H1 (cell line): Measurements from ENCODE around the gene SREK1IP1. TPM values are rescaled to one million over a fixed set of nuclear protein-coding genes. Genes with fewer than 3 reads are reported as not detected.
"Not testable (repeated sequence)": the region's sequence is repeated elsewhere in the genome, so short reads cannot be mapped to it uniquely, and the experiment has no call there.

ENCODE experiments used
- CTCF ChIA-PET: fragments of 300-600 bp; sonication (Branson Sonifier 250); formaldehyde crosslinking; loops from one replicate; lab custom pipeline; 2021; ENCODE audit not compliant: partially characterized antibody; lab: Charles Lee
- POLR2A ChIA-PET: fragments of 300-600 bp; sonication (Branson Sonifier 250); formaldehyde crosslinking; loops from one replicate; lab custom pipeline; 2021; ENCODE audit warnings: inconsistent platforms; ENCODE audit not compliant: partially characterized antibody; lab: Charles Lee
- DNase-seq, 2 experiments: peaks; one replicate each; pipeline versions ENCODE4 v3.0.0 to v3.0.0-alpha.2; 2010 to 2022; ENCODE audit warnings: low spot score in 2 of 2, low read depth in 1 of 2, mixed read lengths in 1 of 2
- FAIRE-seq: peaks from 2 replicates; lab custom pipeline; 2011; peaks lifted over from hg19 to GRCh38; lab: Jason Lieb, UNC
- H2AFZ ChIP-seq: 2 replicates; pipeline ENCODE4 v1.8.1; 2012; ENCODE audit warnings: low read length, inconsistent platforms
- H2AK5ac ChIP-seq: 2 replicates; pipeline ENCODE4 v1.6.1; 2013; ENCODE audit warnings: low read depth, low read length
- H2BK120ac ChIP-seq: replicated peaks from 2 replicates; pipeline ENCODE3; 2013; ENCODE audit warnings: low read depth, low read length, inconsistent platforms
- H2BK12ac ChIP-seq: 2 replicates; pipeline ENCODE4 v1.6.1; 2013; ENCODE audit warnings: low read depth, low read length
- H2BK15ac ChIP-seq: 2 replicates; pipeline ENCODE4 v1.6.1; 2013; ENCODE audit warnings: low read length
- H2BK20ac ChIP-seq: 2 replicates; pipeline ENCODE4 v1.6.1; 2013; ENCODE audit warnings: low read length
- H2BK5ac ChIP-seq: 2 replicates; pipeline ENCODE4 v1.6.1; 2013; ENCODE audit warnings: low read depth, low read length
- H3K14ac ChIP-seq: 2 replicates; pipeline ENCODE4 v1.6.1; 2013; ENCODE audit warnings: inconsistent platforms; ENCODE audit not compliant: insufficient read length
- H3K18ac ChIP-seq: 2 replicates; pipeline ENCODE4 v1.6.1; 2013; ENCODE audit warnings: low read length; ENCODE audit errors: extremely low read depth
- H3K23ac ChIP-seq: 2 replicates; pipeline ENCODE4 v1.6.1; 2013; ENCODE audit warnings: inconsistent platforms; ENCODE audit not compliant: insufficient read length
- H3K23me2 ChIP-seq: 2 replicates; pipeline ENCODE4 v1.6.1; 2013; ENCODE audit warnings: low read depth, low read length
- H3K27ac ChIP-seq: 2 replicates; pipeline ENCODE4 v1.6.1; 2011; ENCODE audit warnings: low read depth, low read length, inconsistent platforms
- H3K27me3 ChIP-seq, 4 experiments: replicated peaks in 1 of 4; 1 replicate in 1 of 4; 2 replicates in 3 of 4; pipeline versions ENCODE4 v1.6.1 to v1.8.1; 2011 to 2013; ENCODE audit warnings: low read length in 3 of 4, mild to moderate bottlenecking in 3 of 4, inconsistent platforms in 2 of 4, mixed read lengths in 2 of 4, moderate library complexity in 1 of 4; ENCODE audit not compliant: control insufficient read depth in 3 of 4, insufficient read depth in 3 of 4; ENCODE audit errors: extremely low read depth in 1 of 4
- H3K36me3 ChIP-seq, 4 experiments: 2 replicates each; pipeline versions ENCODE4 v1.6.1 to v1.8.1; 2011 to 2013; ENCODE audit warnings: mild to moderate bottlenecking in 4 of 4, low read length in 3 of 4, moderate library complexity in 2 of 4, control low read depth in 1 of 4, inconsistent platforms in 1 of 4; ENCODE audit not compliant: insufficient read depth in 4 of 4, control insufficient read depth in 2 of 4
- H3K4ac ChIP-seq: replicated peaks from 2 replicates; pipeline ENCODE3; 2013; ENCODE audit warnings: low read length, low read depth, mixed read lengths, inconsistent platforms; ENCODE audit not compliant: insufficient read length
- H3K4me1 ChIP-seq, 4 experiments: replicated peaks in 1 of 4; 1 replicate in 1 of 4; 2 replicates in 3 of 4; pipeline versions ENCODE4 v1.6.1 to v1.8.1; 2011 to 2013; ENCODE audit warnings: low read length in 3 of 4, inconsistent platforms in 2 of 4, mixed read lengths in 1 of 4; ENCODE audit not compliant: insufficient read depth in 4 of 4, control insufficient read depth in 3 of 4
- H3K4me2 ChIP-seq, 2 experiments: 2 replicates each; pipeline versions ENCODE4 v1.6.1 to v1.8.1; 2011 to 2013; ENCODE audit warnings: low read depth in 2 of 2, low read length in 2 of 2, control low read depth in 1 of 2, inconsistent platforms in 1 of 2, mild to moderate bottlenecking in 1 of 2; ENCODE audit not compliant: insufficient read depth in 1 of 2
- H3K4me3 ChIP-seq, 4 experiments: fragments of 200-600, 300-600 bp in 1 of 4; sonication (generic), shearing (Covaris generic), sonication (Bioruptor Twin) in 1 of 4; 2 replicates each; pipeline versions ENCODE4 v1.5.1 to v1.8.1; 2011 to 2016; ENCODE audit warnings: low read length in 4 of 4, low read depth in 3 of 4, control low read depth in 2 of 4, inconsistent platforms in 2 of 4, mild to moderate bottlenecking in 2 of 4, mixed read lengths in 1 of 4, moderate library complexity in 1 of 4; ENCODE audit not compliant: insufficient read depth in 2 of 4; ENCODE audit errors: extremely low read depth in 1 of 4
- H3K56ac ChIP-seq: replicated peaks from 2 replicates; pipeline ENCODE3; 2013; ENCODE audit warnings: low read depth, mild to moderate bottlenecking, mixed read lengths, low read length, inconsistent platforms; ENCODE audit not compliant: insufficient read length
- H3K79me1 ChIP-seq: 2 replicates; pipeline ENCODE4 v1.6.1; 2013; ENCODE audit warnings: low read depth, low read length, control low read depth
- H3K79me2 ChIP-seq, 2 experiments: 2 replicates each; pipeline versions ENCODE4 v1.6.1 to v1.8.1; 2012 to 2013; ENCODE audit warnings: low read length in 2 of 2, mild to moderate bottlenecking in 2 of 2, inconsistent platforms in 1 of 2; ENCODE audit not compliant: insufficient read depth in 2 of 2, control insufficient read depth in 1 of 2
- H3K9ac ChIP-seq, 4 experiments: replicated peaks in 1 of 4; 1 replicate in 1 of 4; 2 replicates in 3 of 4; pipeline versions ENCODE4 v1.6.1 to v1.8.1; 2011 to 2013; ENCODE audit warnings: low read depth in 3 of 4, low read length in 3 of 4, control low read depth in 2 of 4, mild to moderate bottlenecking in 2 of 4, moderate library complexity in 2 of 4, inconsistent platforms in 1 of 4; ENCODE audit errors: extremely low read depth in 1 of 4
- H3K9me3 ChIP-seq, 2 experiments: 2 replicates each; pipeline versions ENCODE4 v1.6.1 to v1.8.1; 2012 to 2013; ENCODE audit warnings: mild to moderate bottlenecking in 2 of 2, moderate library complexity in 2 of 2, control low read depth in 1 of 2, inconsistent platforms in 1 of 2, low read depth in 1 of 2, low read length in 1 of 2, mixed read lengths in 1 of 2; ENCODE audit not compliant: insufficient read depth in 2 of 2
- H4K20me1 ChIP-seq, 2 experiments: replicated peaks in 1 of 2; 2 replicates each; pipeline versions ENCODE3 to v1.8.1; 2011 to 2013; ENCODE audit warnings: inconsistent platforms in 2 of 2, low read length in 2 of 2, mild to moderate bottlenecking in 1 of 2; ENCODE audit not compliant: insufficient read depth in 2 of 2, control insufficient read depth in 1 of 2
- H4K5ac ChIP-seq: 2 replicates; pipeline ENCODE4 v1.6.1; 2013; ENCODE audit warnings: low read length, low read depth, mixed read lengths, inconsistent platforms; ENCODE audit not compliant: insufficient read length
- H4K8ac ChIP-seq: 2 replicates; pipeline ENCODE4 v1.8.0; 2013; ENCODE audit warnings: mild to moderate bottlenecking, moderate library complexity, low read length, inconsistent platforms; ENCODE audit not compliant: insufficient read depth; ENCODE audit errors: extremely low read depth
- H4K91ac ChIP-seq: replicated peaks from 2 replicates; pipeline ENCODE3; 2013; ENCODE audit warnings: low read length, mixed read lengths, inconsistent platforms; ENCODE audit not compliant: insufficient read length
- WGBS, 2 experiments: shearing (Covaris generic) in 1 of 2; methylation state at CpG; one replicate each; pipeline versions ENCODE4 v1.1.6 to v1.1.7; 2013 to 2015; ENCODE audit warnings: low lambda C conversion rate in 2 of 2, mixed read lengths in 2 of 2, inconsistent platforms in 1 of 2, low coverage in 1 of 2, missing lambda C conversion rate in 1 of 2; ENCODE audit not compliant: insufficient replicate concordance in 2 of 2, insufficient coverage in 1 of 2, insufficient read length in 1 of 2; ENCODE audit errors: extremely low coverage in 1 of 2, missing lambda C conversion rate in 1 of 2; 5-methylcytosine and 5-hydroxymethylcytosine counted together
- polyA plus RNA-seq, 7 experiments: library from polyadenylated mRNA; depleted of rRNA in 3 of 7; stranded (reverse) in 5 of 7; unstranded in 2 of 7; fragments of >200 nt in 5 of 7; fragments of 200-250 nt in 2 of 7; gene quantifications; 1 replicate in 5 of 7; 2 replicates in 1 of 7; 4 replicates in 1 of 7; pipeline versions ENCODE4 v1.2.1 to v1.2.3, GENCODE V29; 2011 to 2013; ENCODE audit warnings: missing spikeins in 2 of 7, mixed read lengths in 2 of 7
- total RNA-seq: library from RNA; stranded (reverse); fragmentation: NEBNext Ultra II Directional; extraction: Animal tissue kit (Norgen Biotek cat#: 25700); gene quantifications from 2 replicates; pipeline ENCODE4 v1.2.1, GENCODE V29; 2021

SREK1IP1 gene
- total and polyA plus RNA-seq, 2 of the 8 experiments (the other 6 are each of a cell fraction or from before 2014, with no cell fraction given): 6.2 to 39.0 TPM

DNA sequence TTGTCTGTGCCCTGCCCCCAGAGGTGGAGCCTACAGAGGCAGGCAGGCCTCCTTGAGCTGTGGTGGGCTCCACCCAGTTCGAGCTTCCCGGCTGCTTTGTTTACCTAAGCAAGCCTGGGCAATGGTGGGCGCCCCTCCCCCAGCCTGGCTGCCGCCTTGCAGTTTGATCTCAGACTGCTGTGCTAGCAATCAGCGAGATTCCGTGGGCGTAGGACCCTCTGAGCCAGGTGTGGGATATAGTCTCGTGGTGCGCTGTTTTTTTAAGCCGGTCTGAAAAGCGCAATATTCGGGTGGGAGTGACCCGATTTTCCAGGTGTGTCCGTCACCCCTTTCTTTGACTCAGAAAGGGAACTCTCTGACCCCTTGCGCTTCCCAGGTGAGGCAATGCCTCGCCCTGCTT is 54.0 kb downstream of the SREK1IP1 start:
- CTCF ChIA-PET: not testable (repeated sequence)

More for the DNA sequence above, 54.0 kb downstream of the SREK1IP1 start:
- H3K18ac ChIP-seq, H3K14ac ChIP-seq, H3K79me1 ChIP-seq, H2BK15ac ChIP-seq, FAIRE-seq, H2AK5ac ChIP-seq, H3K9me3 ChIP-seq, H2BK20ac ChIP-seq, H3K23ac ChIP-seq, H3K9ac ChIP-seq, H2BK5ac ChIP-seq, H4K91ac ChIP-seq, H3K36me3 ChIP-seq, H3K23me2 ChIP-seq, H3K79me2 ChIP-seq, H4K8ac ChIP-seq, H4K5ac ChIP-seq, H3K4me2 ChIP-seq, H3K4ac ChIP-seq, H2BK120ac ChIP-seq, H2BK12ac ChIP-seq, H3K27ac ChIP-seq, H3K56ac ChIP-seq, H3K4me1 ChIP-seq, H4K20me1 ChIP-seq, H3K27me3 ChIP-seq, H2AFZ ChIP-seq, H3K4me3 ChIP-seq: not testable (repeated sequence)
- POLR2A ChIA-PET: interaction anchor here (0.8 to 1.7 kb wide), 4 partner anchors 24 to 54 kb away, joined by 3 to 4 read pairs (median 3); partner anchors contain the start of genes CWC27, SHISAL2B and SREK1IP1
- peak in 1 of 2 experiments; percentile 62 for DNase-seq
- WGBS, 2 experiments: 89% methylated on average over 7 of the region's 16 CpGs; no CpG with 5 or more reads in 1 of the 2 experiments
